H1 (cell line): ENCODE measurements around the gene TRAF3IP3. TPM values are rescaled to one million over a fixed set of nuclear protein-coding genes. Genes with fewer than 3 reads are reported as not detected.

ENCODE experiments used
- EGR1 ChIP-seq: IDR thresholded peaks from 2 replicates; pipeline ENCODE4 v1.6.1; 2011; ENCODE audit warnings: low read depth, low read length, borderline replicate concordance
- HDAC2 ChIP-seq, 2 experiments: fragments of 300-600 bp in 1 of 2; sonication (generic) in 1 of 2; IDR thresholded peaks; 2 replicates each; pipeline ENCODE4 v1.6.1; 2011 to 2012; ENCODE audit warnings: low read depth in 2 of 2, low read length in 2 of 2, mild to moderate bottlenecking in 2 of 2, moderate library complexity in 2 of 2, borderline replicate concordance in 1 of 2, inconsistent platforms in 1 of 2
- POLR2AphosphoS5 ChIP-seq: IDR thresholded peaks from 2 replicates; pipeline ENCODE4 v1.6.1; 2011; ENCODE audit warnings: low read depth, low read length
- RBBP5 ChIP-seq: IDR thresholded peaks from 2 replicates; pipeline ENCODE4 v1.7.1; 2012; ENCODE audit warnings: low read depth, mild to moderate bottlenecking, inconsistent platforms, low read length, moderate library complexity, borderline replicate concordance
- ZNF274 ChIP-seq: IDR thresholded peaks from 2 replicates; pipeline ENCODE4 v1.7.0; 2012; ENCODE audit warnings: low read length, borderline replicate concordance; ENCODE audit errors: extremely low read depth
- polyA plus RNA-seq, 7 experiments: library from polyadenylated mRNA; depleted of rRNA in 3 of 7; stranded (reverse) in 5 of 7; unstranded in 2 of 7; fragments of >200 nt in 5 of 7; fragments of 200-250 nt in 2 of 7; gene quantifications; 1 replicate in 5 of 7; 2 replicates in 1 of 7; 4 replicates in 1 of 7; pipeline versions ENCODE4 v1.2.1 to v1.2.3, GENCODE V29; 2011 to 2013; ENCODE audit warnings: missing spikeins in 2 of 7, mixed read lengths in 2 of 7
- total RNA-seq: library from RNA; stranded (reverse); fragmentation: NEBNext Ultra II Directional; extraction: Animal tissue kit (Norgen Biotek cat#: 25700); gene quantifications from 2 replicates; pipeline ENCODE4 v1.2.1, GENCODE V29; 2021

TRAF3IP3 gene
- total and polyA plus RNA-seq, 2 of the 8 experiments (the other 6 are each of a cell fraction or from before 2014, with no cell fraction given): not detected

DNA sequence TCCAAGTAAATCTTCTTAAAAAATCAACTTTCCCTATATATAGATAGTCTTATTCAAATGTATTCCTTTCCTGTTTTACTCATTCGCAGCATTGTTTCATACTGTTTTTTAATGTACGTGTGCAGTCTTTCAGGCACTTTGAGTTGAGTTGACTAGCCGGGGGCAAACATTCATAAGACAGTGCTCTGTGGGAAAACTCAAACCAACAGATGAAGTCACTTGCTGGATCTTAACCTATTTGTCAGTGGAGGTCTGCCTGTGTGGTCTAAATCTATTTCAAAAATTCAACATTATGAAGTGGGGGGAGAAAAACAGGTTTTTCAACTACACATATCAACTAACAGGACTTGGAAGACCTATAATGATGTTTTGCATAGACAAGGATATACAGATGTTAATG is 45.0 kb upstream of the TRAF3IP3 start (continued):
- TF ChIP-seq HDAC2 (IDR thresholded peaks at IDR 0.05; ENCODE audit: borderline replicate concordance in 1 of 2, low read depth in 2 of 2, low read length in 2 of 2): no peak
- no peak for TF ChIP-seq POLR2AphosphoS5
- TF ChIP-seq EGR1: no peak
- no peak for TF ChIP-seq RBBP5
- TF ChIP-seq ZNF274: no peak
